H1 (cell line): ENCODE data around the gene SSB. TPM values are rescaled to one million over a fixed set of nuclear protein-coding genes. Genes with fewer than 3 reads are reported as not detected.

Source experiments
- CTCF ChIA-PET: fragments of 300-600 bp; sonication (Branson Sonifier 250); formaldehyde crosslinking; loops from one replicate; lab custom pipeline; 2021; ENCODE audit not compliant: partially characterized antibody; lab: Charles Lee
- POLR2A ChIA-PET: fragments of 300-600 bp; sonication (Branson Sonifier 250); formaldehyde crosslinking; loops from one replicate; lab custom pipeline; 2021; ENCODE audit warnings: inconsistent platforms; ENCODE audit not compliant: partially characterized antibody; lab: Charles Lee
- DNase-seq, 2 experiments: peaks; one replicate each; pipeline versions ENCODE4 v3.0.0 to v3.0.0-alpha.2; 2010 to 2022; ENCODE audit warnings: low spot score in 2 of 2, low read depth in 1 of 2, mixed read lengths in 1 of 2
- FAIRE-seq: peaks from 2 replicates; lab custom pipeline; 2011; peaks lifted over from hg19 to GRCh38; lab: Jason Lieb, UNC
- H2AFZ ChIP-seq: 2 replicates; pipeline ENCODE4 v1.8.1; 2012; ENCODE audit warnings: low read length, inconsistent platforms
- H2AK5ac ChIP-seq: 2 replicates; pipeline ENCODE4 v1.6.1; 2013; ENCODE audit warnings: low read depth, low read length
- H2BK120ac ChIP-seq: replicated peaks from 2 replicates; pipeline ENCODE3; 2013; ENCODE audit warnings: low read depth, low read length, inconsistent platforms
- H2BK12ac ChIP-seq: 2 replicates; pipeline ENCODE4 v1.6.1; 2013; ENCODE audit warnings: low read depth, low read length
- H2BK15ac ChIP-seq: 2 replicates; pipeline ENCODE4 v1.6.1; 2013; ENCODE audit warnings: low read length
- H2BK20ac ChIP-seq: 2 replicates; pipeline ENCODE4 v1.6.1; 2013; ENCODE audit warnings: low read length
- H2BK5ac ChIP-seq: 2 replicates; pipeline ENCODE4 v1.6.1; 2013; ENCODE audit warnings: low read depth, low read length
- H3K14ac ChIP-seq: 2 replicates; pipeline ENCODE4 v1.6.1; 2013; ENCODE audit warnings: inconsistent platforms; ENCODE audit not compliant: insufficient read length
- H3K18ac ChIP-seq: 2 replicates; pipeline ENCODE4 v1.6.1; 2013; ENCODE audit warnings: low read length; ENCODE audit errors: extremely low read depth
- H3K23ac ChIP-seq: 2 replicates; pipeline ENCODE4 v1.6.1; 2013; ENCODE audit warnings: inconsistent platforms; ENCODE audit not compliant: insufficient read length
- H3K23me2 ChIP-seq: 2 replicates; pipeline ENCODE4 v1.6.1; 2013; ENCODE audit warnings: low read depth, low read length
- H3K27ac ChIP-seq: 2 replicates; pipeline ENCODE4 v1.6.1; 2011; ENCODE audit warnings: low read depth, low read length, inconsistent platforms
- H3K27me3 ChIP-seq, 4 experiments: replicated peaks in 1 of 4; 1 replicate in 1 of 4; 2 replicates in 3 of 4; pipeline versions ENCODE4 v1.6.1 to v1.8.1; 2011 to 2013; ENCODE audit warnings: low read length in 3 of 4, mild to moderate bottlenecking in 3 of 4, inconsistent platforms in 2 of 4, mixed read lengths in 2 of 4, moderate library complexity in 1 of 4; ENCODE audit not compliant: control insufficient read depth in 3 of 4, insufficient read depth in 3 of 4; ENCODE audit errors: extremely low read depth in 1 of 4
- H3K36me3 ChIP-seq, 4 experiments: 2 replicates each; pipeline versions ENCODE4 v1.6.1 to v1.8.1; 2011 to 2013; ENCODE audit warnings: mild to moderate bottlenecking in 4 of 4, low read length in 3 of 4, moderate library complexity in 2 of 4, control low read depth in 1 of 4, inconsistent platforms in 1 of 4; ENCODE audit not compliant: insufficient read depth in 4 of 4, control insufficient read depth in 2 of 4
- H3K4ac ChIP-seq: replicated peaks from 2 replicates; pipeline ENCODE3; 2013; ENCODE audit warnings: low read length, low read depth, mixed read lengths, inconsistent platforms; ENCODE audit not compliant: insufficient read length
- H3K4me1 ChIP-seq, 4 experiments: replicated peaks in 1 of 4; 1 replicate in 1 of 4; 2 replicates in 3 of 4; pipeline versions ENCODE4 v1.6.1 to v1.8.1; 2011 to 2013; ENCODE audit warnings: low read length in 3 of 4, inconsistent platforms in 2 of 4, mixed read lengths in 1 of 4; ENCODE audit not compliant: insufficient read depth in 4 of 4, control insufficient read depth in 3 of 4
- H3K4me2 ChIP-seq, 2 experiments: 2 replicates each; pipeline versions ENCODE4 v1.6.1 to v1.8.1; 2011 to 2013; ENCODE audit warnings: low read depth in 2 of 2, low read length in 2 of 2, control low read depth in 1 of 2, inconsistent platforms in 1 of 2, mild to moderate bottlenecking in 1 of 2; ENCODE audit not compliant: insufficient read depth in 1 of 2
- H3K4me3 ChIP-seq, 4 experiments: fragments of 200-600, 300-600 bp in 1 of 4; sonication (generic), shearing (Covaris generic), sonication (Bioruptor Twin) in 1 of 4; 2 replicates each; pipeline versions ENCODE4 v1.5.1 to v1.8.1; 2011 to 2016; ENCODE audit warnings: low read length in 4 of 4, low read depth in 3 of 4, control low read depth in 2 of 4, inconsistent platforms in 2 of 4, mild to moderate bottlenecking in 2 of 4, mixed read lengths in 1 of 4, moderate library complexity in 1 of 4; ENCODE audit not compliant: insufficient read depth in 2 of 4; ENCODE audit errors: extremely low read depth in 1 of 4
- H3K56ac ChIP-seq: replicated peaks from 2 replicates; pipeline ENCODE3; 2013; ENCODE audit warnings: low read depth, mild to moderate bottlenecking, mixed read lengths, low read length, inconsistent platforms; ENCODE audit not compliant: insufficient read length
- H3K79me1 ChIP-seq: 2 replicates; pipeline ENCODE4 v1.6.1; 2013; ENCODE audit warnings: low read depth, low read length, control low read depth
- H3K79me2 ChIP-seq, 2 experiments: 2 replicates each; pipeline versions ENCODE4 v1.6.1 to v1.8.1; 2012 to 2013; ENCODE audit warnings: low read length in 2 of 2, mild to moderate bottlenecking in 2 of 2, inconsistent platforms in 1 of 2; ENCODE audit not compliant: insufficient read depth in 2 of 2, control insufficient read depth in 1 of 2
- H3K9ac ChIP-seq, 4 experiments: replicated peaks in 1 of 4; 1 replicate in 1 of 4; 2 replicates in 3 of 4; pipeline versions ENCODE4 v1.6.1 to v1.8.1; 2011 to 2013; ENCODE audit warnings: low read depth in 3 of 4, low read length in 3 of 4, control low read depth in 2 of 4, mild to moderate bottlenecking in 2 of 4, moderate library complexity in 2 of 4, inconsistent platforms in 1 of 4; ENCODE audit errors: extremely low read depth in 1 of 4
- H3K9me3 ChIP-seq, 2 experiments: 2 replicates each; pipeline versions ENCODE4 v1.6.1 to v1.8.1; 2012 to 2013; ENCODE audit warnings: mild to moderate bottlenecking in 2 of 2, moderate library complexity in 2 of 2, control low read depth in 1 of 2, inconsistent platforms in 1 of 2, low read depth in 1 of 2, low read length in 1 of 2, mixed read lengths in 1 of 2; ENCODE audit not compliant: insufficient read depth in 2 of 2
- H4K20me1 ChIP-seq, 2 experiments: replicated peaks in 1 of 2; 2 replicates each; pipeline versions ENCODE3 to v1.8.1; 2011 to 2013; ENCODE audit warnings: inconsistent platforms in 2 of 2, low read length in 2 of 2, mild to moderate bottlenecking in 1 of 2; ENCODE audit not compliant: insufficient read depth in 2 of 2, control insufficient read depth in 1 of 2
- H4K5ac ChIP-seq: 2 replicates; pipeline ENCODE4 v1.6.1; 2013; ENCODE audit warnings: low read length, low read depth, mixed read lengths, inconsistent platforms; ENCODE audit not compliant: insufficient read length
- H4K8ac ChIP-seq: 2 replicates; pipeline ENCODE4 v1.8.0; 2013; ENCODE audit warnings: mild to moderate bottlenecking, moderate library complexity, low read length, inconsistent platforms; ENCODE audit not compliant: insufficient read depth; ENCODE audit errors: extremely low read depth
- H4K91ac ChIP-seq: replicated peaks from 2 replicates; pipeline ENCODE3; 2013; ENCODE audit warnings: low read length, mixed read lengths, inconsistent platforms; ENCODE audit not compliant: insufficient read length
- ASH2L ChIP-seq: fragments of 200-600, 300-600 bp; sonication (generic); IDR thresholded peaks from one replicate; pipeline ENCODE4 v1.7.1; 2017; ENCODE audit warnings: low read length
- BCL11A ChIP-seq, 2 experiments: IDR thresholded peaks; one replicate each; pipeline ENCODE4 v1.6.1; 2011; ENCODE audit warnings: low read depth in 2 of 2, low read length in 2 of 2, mild to moderate bottlenecking in 2 of 2
- CHD1 ChIP-seq: IDR thresholded peaks from 2 replicates; pipeline ENCODE4 v1.6.1; 2012; ENCODE audit warnings: low read depth, low read length, improper control_type of control experiment
- FOSL1 ChIP-seq: IDR thresholded peaks from 2 replicates; pipeline ENCODE4 v1.6.1; 2011; ENCODE audit warnings: mild to moderate bottlenecking, low read depth, low read length, moderate library complexity; ENCODE audit not compliant: insufficient read depth
- MAFK ChIP-seq: IDR thresholded peaks from 2 replicates; pipeline ENCODE4 v1.6.1; 2012; ENCODE audit warnings: low read depth, mild to moderate bottlenecking, improper control_type of control experiment, low read length
- POU5F1 ChIP-seq: IDR thresholded peaks from 2 replicates; pipeline ENCODE4 v1.6.1; 2011; ENCODE audit warnings: low read depth, mild to moderate bottlenecking, low read length, moderate library complexity
- RFX5 ChIP-seq: IDR thresholded peaks from 2 replicates; pipeline ENCODE4 v1.6.1; 2011; ENCODE audit warnings: low read depth, low read length, improper control_type of control experiment, borderline replicate concordance
- RXRA ChIP-seq: IDR thresholded peaks from 2 replicates; pipeline ENCODE4 v1.6.1; 2011; ENCODE audit warnings: low read depth, mild to moderate bottlenecking, low read length, moderate library complexity; ENCODE audit not compliant: insufficient read depth
- SIX5 ChIP-seq: IDR thresholded peaks from 2 replicates; pipeline ENCODE4 v1.6.1; 2011; ENCODE audit warnings: mild to moderate bottlenecking, low read depth, low read length
- YY1 ChIP-seq: IDR thresholded peaks from 2 replicates; pipeline ENCODE4 v1.6.1; 2011; ENCODE audit warnings: low read depth, mild to moderate bottlenecking, low read length
- WGBS, 2 experiments: shearing (Covaris generic) in 1 of 2; methylation state at CpG; one replicate each; pipeline versions ENCODE4 v1.1.6 to v1.1.7; 2013 to 2015; ENCODE audit warnings: low lambda C conversion rate in 2 of 2, mixed read lengths in 2 of 2, inconsistent platforms in 1 of 2, low coverage in 1 of 2, missing lambda C conversion rate in 1 of 2; ENCODE audit not compliant: insufficient replicate concordance in 2 of 2, insufficient coverage in 1 of 2, insufficient read length in 1 of 2; ENCODE audit errors: extremely low coverage in 1 of 2, missing lambda C conversion rate in 1 of 2; 5-methylcytosine and 5-hydroxymethylcytosine counted together
- polyA plus RNA-seq, 7 experiments: library from polyadenylated mRNA; depleted of rRNA in 3 of 7; stranded (reverse) in 5 of 7; unstranded in 2 of 7; fragments of >200 nt in 5 of 7; fragments of 200-250 nt in 2 of 7; gene quantifications; 1 replicate in 5 of 7; 2 replicates in 1 of 7; 4 replicates in 1 of 7; pipeline versions ENCODE4 v1.2.1 to v1.2.3, GENCODE V29; 2011 to 2013; ENCODE audit warnings: missing spikeins in 2 of 7, mixed read lengths in 2 of 7
- total RNA-seq: library from RNA; stranded (reverse); fragmentation: NEBNext Ultra II Directional; extraction: Animal tissue kit (Norgen Biotek cat#: 25700); gene quantifications from 2 replicates; pipeline ENCODE4 v1.2.1, GENCODE V29; 2021

SSB gene
- total and polyA plus RNA-seq, 2 of the 8 experiments (the other 6 are each of a cell fraction or from before 2014, with no cell fraction given): 60.8 to 270 TPM

DNA sequence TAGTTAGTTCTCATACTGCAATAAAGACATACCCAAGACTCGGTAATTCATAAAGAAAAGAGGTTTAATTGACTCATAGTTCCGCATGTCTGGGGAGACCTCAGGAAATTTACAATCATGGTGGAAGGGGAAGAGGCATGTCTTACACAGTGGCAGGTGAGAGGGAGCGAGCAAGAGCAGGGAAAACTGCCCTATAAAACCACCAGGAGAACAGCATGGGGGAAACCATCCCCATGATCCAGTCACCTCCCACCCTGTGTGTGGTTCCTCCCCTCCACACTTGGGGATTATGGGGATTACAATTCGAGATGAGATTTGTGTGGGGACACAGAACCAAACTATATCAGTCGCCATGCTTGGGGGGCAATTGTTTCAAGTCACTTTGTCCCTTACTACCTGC lies 1.1 kb upstream of the SSB start:
- H3K9me3 ChIP-seq: no peaks in the 10 kb centered on the region
- ChIA-PET CTCF (no interaction called here), POLR2A (interaction anchor here (1.1 to 1.8 kb wide), 2 partner anchors 18 to 52 kb away, joined by 3 to 7 read pairs; no protein-coding TSS in a partner anchor)
- no peak overlapping the region for H2BK15ac ChIP-seq
- DNase-seq (no peak), FAIRE-seq (no peak)
- 89% methylated on average over 5 of the region's 5 CpGs; no CpG with 5 or more reads in 1 of the 2 experiments for WGBS, 2 experiments
- H2BK12ac ChIP-seq: no peak overlapping the region
- H3K27me3 ChIP-seq: peaks cover 0 to 2% (median 0%) of the 10 kb centered on the region in 4 experiments; a peak in 1 of 7 replicates
- no peak overlapping the region for H2BK5ac ChIP-seq
- H3K14ac ChIP-seq: no peak overlapping the region
- H4K20me1 ChIP-seq: peaks cover 0 to 2% of the 10 kb centered on the region in 2 experiments
- H3K23ac ChIP-seq: no peak overlapping the region
- H3K18ac ChIP-seq: no peak overlapping the region
- H3K79me1 ChIP-seq: no peaks in the 10 kb centered on the region
- H3K56ac ChIP-seq: no peak overlapping the region
- peaks cover 5% of the 10 kb centered on the region; the same call in 1 of the 2 replicates for H3K23me2 ChIP-seq
- H3K4me1 ChIP-seq: peaks cover 0 to 7% (median 2%) of the 10 kb centered on the region in 4 experiments; a peak in 4 of 7 replicates
- no peak overlapping the region for H4K5ac ChIP-seq
- no peak overlapping the region for H4K8ac ChIP-seq
- no peak overlapping the region for H4K91ac ChIP-seq
- H3K4ac ChIP-seq: no peak overlapping the region
- H3K4me2 ChIP-seq: no peak overlapping the region; a peak in 1 of 4 replicates
- H2AK5ac ChIP-seq: no peak overlapping the region
- no peak overlapping the region for H2BK20ac ChIP-seq
- TF ChIP-seq BCL11A (IDR thresholded peaks at IDR 0.05; ENCODE audit: low read depth in 2 of 2, low read length in 2 of 2) (no peak), RXRA (no peak), FOSL1 (no peak), SIX5 (no peak), RFX5 (no peak), MAFK (no peak), CHD1 (no peak), YY1 (no peak), POU5F1 (no peak), ASH2L (no peak)
- no peak overlapping the region for H2BK120ac ChIP-seq
- no peak overlapping the region for H3K4me3 ChIP-seq
- H2AFZ ChIP-seq: peak overlapping the region; percentile 28; the same call in 1 of the 2 replicates
- peaks cover 9 to 36% of the 10 kb centered on the region in 2 experiments for H3K79me2 ChIP-seq
- no peak overlapping the region for H3K9ac ChIP-seq
- peaks cover 0 to 22% (median 6%) of the 10 kb centered on the region in 4 experiments; a peak in 5 of 8 replicates for H3K36me3 ChIP-seq
- no peak overlapping the region for H3K27ac ChIP-seq
